ENCODE data around the gene NUMA1.
A peak's percentile ranks its signal among the peaks of the same experiment; 100 is the strongest.

The NUMA1 gene

DNA sequence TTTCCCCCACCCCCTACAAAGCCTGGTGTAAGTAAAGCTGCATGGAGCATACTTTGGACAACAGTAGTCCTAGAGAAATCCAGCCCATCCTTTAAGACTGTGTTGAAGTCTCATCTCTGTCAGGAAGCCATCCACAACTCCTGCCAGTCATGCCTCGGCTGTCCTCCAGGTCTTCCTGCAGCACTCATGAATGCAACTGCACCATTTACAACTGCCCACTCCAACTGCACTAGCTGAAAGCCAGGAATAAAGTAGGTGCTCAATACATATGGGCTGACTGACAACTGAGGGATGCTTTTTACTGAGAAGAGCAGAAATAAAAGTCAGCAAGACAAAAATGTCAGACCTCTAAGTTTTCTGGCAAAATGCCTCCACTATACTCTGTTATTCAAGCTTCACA lies 54.3 kb downstream of the NUMA1 start:
- H3K27ac ChIP-seq: no peak overlapping the region

GRCh38 chr11:72024069-72024754 lies 56.1 kb downstream of the NUMA1 start:
- H3K36me3 ChIP-seq: peaks cover 96 to 100% (median 98%) of the 10 kb centered on the region in 11 experiments
- no peak overlapping the region for H3K4me3 ChIP-seq
- H3K4me2 ChIP-seq: peak overlapping the region in 2 of 11 experiments; percentile 53 to 79; a peak in 4 of 22 replicates
- peak overlapping the region in 3 of 11 experiments; percentile 16 to 39 (median 25); a peak in 2 of 22 replicates for H3K27ac ChIP-seq
- TF ChIP-seq Cebpa-rat (IDR thresholded peaks at IDR 0.05): no peak
- H3K9me3 ChIP-seq (replicated peaks in 1 of 11): no peaks in the 10 kb centered on the region
- H3K27me3 ChIP-seq: no peaks in the 10 kb centered on the region
- peaks cover 0 to 33% (median 17%) of the 10 kb centered on the region in 10 experiments; a peak in 14 of 20 replicates for H3K4me1 ChIP-seq
- peaks cover 55 to 84% (median 78%) of the 10 kb centered on the region in 11 experiments; a peak in 21 of 22 replicates for H4K20me1 ChIP-seq
- H3K9ac ChIP-seq: peak overlapping the region in 7 of 11 experiments; percentile 15 to 63 (median 33); a peak in 9 of 22 replicates

More for the DNA sequence above, 54.3 kb downstream of the NUMA1 start:
- Histone ChIP-seq H3K4me1 (peaks cover 0 to 35% (median 25%) of the 10 kb centered on the region in 10 experiments; a peak in 15 of 20 replicates), H3K9me3 (replicated peaks in 1 of 11) (no peaks in the 10 kb centered on the region), H4K20me1 (peaks cover 64 to 96% (median 86%) of the 10 kb centered on the region in 11 experiments; a peak in 21 of 22 replicates), H3K27me3 (no peaks in the 10 kb centered on the region), H3K4me2 (no peak overlapping the region), H3K4me3 (no peak overlapping the region), H3K9ac (peak overlapping the region in 3 of 11 experiments; percentile 21 to 27 (median 26); a peak in 2 of 22 replicates), H3K36me3 (peaks cover 95 to 98% (median 97%) of the 10 kb centered on the region in 11 experiments)
- TF ChIP-seq Cebpa-rat (IDR thresholded peaks at IDR 0.05): no peak

DNA sequence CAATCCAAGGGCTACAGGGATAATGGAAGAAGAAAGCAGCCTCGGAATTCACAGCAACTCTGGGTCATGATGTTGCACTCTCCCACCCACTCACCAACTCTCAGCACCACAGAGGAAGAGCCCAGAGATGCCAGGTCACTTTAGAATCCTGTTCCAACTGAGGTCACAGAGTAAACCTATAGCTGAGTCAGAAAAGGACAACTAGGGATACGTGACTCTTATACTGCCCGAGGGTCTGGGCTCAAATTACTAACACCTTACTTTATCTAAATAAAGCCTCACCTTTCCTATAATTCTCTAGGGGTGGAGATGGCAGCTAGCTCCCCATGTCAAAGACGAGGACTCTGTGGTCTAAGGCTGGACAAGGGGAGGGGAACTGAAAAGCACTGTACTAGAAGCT lies 57.0 kb downstream of the NUMA1 start:
- H3K27me3 ChIP-seq: no peaks in the 10 kb centered on the region
- peak overlapping the region in 2 of 11 experiments; percentile 53 to 79; a peak in 2 of 22 replicates for H3K4me2 ChIP-seq
- H3K9ac ChIP-seq: peak overlapping the region in 5 of 11 experiments; percentile 4 to 63 (median 15); a peak in 4 of 22 replicates
- H3K36me3 ChIP-seq: peaks cover 96 to 100% (median 98%) of the 10 kb centered on the region in 11 experiments
- H3K27ac ChIP-seq: no peak overlapping the region
- TF ChIP-seq Cebpa-rat (IDR thresholded peaks at IDR 0.05): no peak
- H3K9me3 ChIP-seq (replicated peaks in 1 of 11): no peaks in the 10 kb centered on the region
- H4K20me1 ChIP-seq: peaks cover 53 to 84% (median 72%) of the 10 kb centered on the region in 11 experiments; a peak in 21 of 22 replicates
- H3K4me3 ChIP-seq: no peak overlapping the region
- H3K4me1 ChIP-seq: peaks cover 0 to 24% (median 9%) of the 10 kb centered on the region in 10 experiments; a peak in 12 of 20 replicates

DNA sequence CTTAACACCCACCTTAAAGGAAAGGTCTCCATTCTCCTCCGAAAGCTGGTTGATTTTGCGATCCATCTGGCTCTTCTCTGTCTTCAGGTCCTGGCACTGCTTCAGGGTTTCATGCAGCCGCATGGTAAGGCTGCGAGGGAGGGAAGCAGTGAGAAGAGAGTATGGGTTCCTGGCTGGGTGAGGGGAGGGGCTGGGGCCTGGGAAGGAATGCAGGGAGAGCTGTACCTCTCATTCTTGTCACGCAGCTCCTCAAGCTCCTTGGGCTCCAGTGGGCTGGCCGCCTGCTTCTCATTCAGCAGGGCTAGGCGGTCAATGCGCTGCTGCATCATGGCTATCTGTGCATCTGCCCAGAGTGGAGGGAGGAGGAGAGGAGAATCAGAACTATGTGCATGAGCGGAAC lies 62.2 kb downstream of the NUMA1 start:
- Histone ChIP-seq H3K36me3 (peaks cover 100% of the 10 kb centered on the region in 11 experiments), H3K27ac (no peak overlapping the region), H3K9me3 (replicated peaks in 1 of 11) (no peaks in the 10 kb centered on the region), H3K9ac (no peak overlapping the region), H3K4me2 (no peak overlapping the region), H3K27me3 (no peaks in the 10 kb centered on the region), H3K4me1 (peaks cover 0 to 17% (median 0%) of the 10 kb centered on the region in 10 experiments; a peak in 5 of 20 replicates), H4K20me1 (peaks cover 36 to 86% (median 68%) of the 10 kb centered on the region in 11 experiments; a peak in 21 of 22 replicates), H3K4me3 (no peak overlapping the region)
- no peak for TF ChIP-seq Cebpa-rat (IDR thresholded peaks at IDR 0.05)

GRCh38 chr11:72015511-72016061 lies 64.8 kb downstream of the NUMA1 start:
- H3K9ac ChIP-seq: peak overlapping the region in 3 of 11 experiments; percentile 13 to 38 (median 29); a peak in 2 of 22 replicates
- peaks cover 100% of the 10 kb centered on the region in 11 experiments for H3K36me3 ChIP-seq

GRCh38 chr11:72014761-72015320 lies 65.5 kb downstream of the NUMA1 start:
- Histone ChIP-seq H3K4me1 (peaks cover 0 to 33% (median 3%) of the 10 kb centered on the region in 10 experiments; a peak in 8 of 20 replicates), H4K20me1 (peaks cover 65 to 99% (median 83%) of the 10 kb centered on the region in 11 experiments; a peak in 21 of 22 replicates), H3K27me3 (no peaks in the 10 kb centered on the region), H3K9me3 (replicated peaks in 1 of 11) (no peaks in the 10 kb centered on the region), H3K4me2 (no peak overlapping the region), H3K36me3 (peaks cover 100% of the 10 kb centered on the region in 11 experiments), H3K4me3 (no peak overlapping the region), H3K9ac (peak overlapping the region in 3 of 11 experiments; percentile 13 to 38 (median 29); a peak in 2 of 22 replicates), H3K27ac (peak overlapping the region in 1 of 11 experiments; percentile 18; a peak in 1 of 22 replicates)
- no peak for TF ChIP-seq Cebpa-rat (IDR thresholded peaks at IDR 0.05)

More at GRCh38 chr11:72015511-72016061, 64.8 kb downstream of the NUMA1 start:
- Histone ChIP-seq H3K27me3 (no peaks in the 10 kb centered on the region), H4K20me1 (peaks cover 57 to 95% (median 83%) of the 10 kb centered on the region in 11 experiments; a peak in 21 of 22 replicates), H3K27ac (no peak overlapping the region), H3K4me3 (no peak overlapping the region), H3K4me2 (no peak overlapping the region), H3K4me1 (peaks cover 0 to 33% (median 3%) of the 10 kb centered on the region in 10 experiments; a peak in 8 of 20 replicates), H3K9me3 (replicated peaks in 1 of 11) (no peaks in the 10 kb centered on the region)
- no peak for TF ChIP-seq Cebpa-rat (IDR thresholded peaks at IDR 0.05)

DNA sequence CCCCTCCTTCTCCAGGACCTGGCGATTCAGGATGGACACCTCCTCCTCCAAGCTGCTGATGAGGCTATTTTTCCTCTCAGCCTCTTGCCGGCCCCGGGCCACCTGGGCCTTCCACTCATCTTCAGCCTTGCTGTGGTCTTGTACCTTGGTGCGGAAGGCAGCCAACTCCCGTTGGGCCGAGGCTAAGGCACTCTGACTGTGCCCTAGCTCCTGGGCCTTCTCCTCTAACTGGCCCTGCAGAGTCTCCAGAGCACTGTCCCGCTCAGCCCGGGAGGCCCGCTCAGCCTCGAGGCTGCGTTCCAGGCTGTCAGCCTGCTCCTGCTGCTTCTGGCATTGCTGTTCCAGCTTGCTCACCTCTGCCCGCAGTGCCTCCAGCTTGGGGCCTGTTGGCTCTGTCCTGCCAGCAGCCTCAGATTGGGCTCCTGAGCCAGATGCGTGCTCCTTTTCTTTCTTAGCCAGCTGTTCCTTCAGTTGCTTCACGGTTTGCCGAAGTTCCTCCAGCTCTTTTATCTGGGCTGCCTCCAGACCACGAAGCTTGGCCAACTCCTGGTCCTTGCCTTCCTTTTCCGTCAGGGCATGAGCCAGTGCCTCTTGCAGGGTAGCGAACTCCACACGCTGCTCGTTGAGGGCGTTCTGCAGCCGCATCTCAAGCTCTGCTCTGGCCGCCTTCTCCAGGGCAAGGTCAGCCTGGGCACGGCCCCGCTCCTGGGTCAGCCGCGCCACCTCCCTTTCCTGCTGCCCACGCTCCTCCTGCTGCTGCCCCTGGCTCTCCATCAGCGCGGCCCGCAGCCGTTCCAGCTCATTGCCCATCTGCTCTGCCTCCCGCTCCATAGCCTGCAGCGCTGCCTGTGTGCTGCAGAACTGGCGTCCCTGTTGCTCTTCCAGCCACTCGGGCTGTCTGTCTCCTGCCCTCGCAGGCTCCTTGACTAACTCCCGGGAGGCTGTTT lies 66.3 kb downstream of the NUMA1 start:
- Histone ChIP-seq H3K4me1 (peaks cover 0 to 33% (median 3%) of the 10 kb centered on the region in 10 experiments; a peak in 8 of 20 replicates), H4K20me1 (peaks cover 72 to 100% (median 88%) of the 10 kb centered on the region in 11 experiments; a peak in 21 of 22 replicates), H3K9ac (peak overlapping the region in 3 of 11 experiments; percentile 26 to 56 (median 44); a peak in 3 of 22 replicates), H3K4me2 (no peak overlapping the region), H3K27me3 (no peaks in the 10 kb centered on the region), H3K9me3 (replicated peaks in 1 of 11) (no peaks in the 10 kb centered on the region), H3K4me3 (no peak overlapping the region), H3K36me3 (peaks cover 100% of the 10 kb centered on the region in 11 experiments), H3K27ac (0 out of 22 replicates have a peak overlapping the region, but pooled peaks of 2 of the 11 experiments have one; percentile 18 to 38)
- no peak for TF ChIP-seq Cebpa-rat (IDR thresholded peaks at IDR 0.05)

Measured in BLaER1 treated with 17β-estradiol and CSF1 and Interleukin-3, amounts not matched to agents 10 nM and 100 nM (cell line).